ENCODE results near the gene ARHGAP29.

Gene ARHGAP29

GRCh38 chr1:94244816-94245215 is 7.4 kb upstream of the ARHGAP29 start:
- TF ChIP-seq CTCF (conservative IDR thresholded peaks at IDR 0.05; ENCODE audit: low read depth, low read length) = no peak
- no peak for DNase-seq (ENCODE audit: low read depth)
- H3K4me3 ChIP-seq (ENCODE audit: low read length) = no peak overlapping the region

- H3K4me3 ChIP-seq (ENCODE audit: low read length) = no peak overlapping the region
- DNase-seq (ENCODE audit: low read depth) = no peak
- no peak for TF ChIP-seq CTCF (conservative IDR thresholded peaks at IDR 0.05; ENCODE audit: low read depth, low read length)
Measured at GRCh38 chr1:94243665-94244064, 6.3 kb upstream of the ARHGAP29 start.

- peak; percentile 67 for TF ChIP-seq CTCF (conservative IDR thresholded peaks at IDR 0.05; ENCODE audit: low read depth, low read length)
- DNase-seq (ENCODE audit: low read depth) = no peak
- H3K4me3 ChIP-seq (ENCODE audit: low read length) = no peak overlapping the region
Measured at GRCh38 chr1:94240822-94241221, 3.4 kb upstream of the ARHGAP29 start.

- H3K4me3 ChIP-seq (ENCODE audit: low read length) = no peak overlapping the region
- TF ChIP-seq CTCF (conservative IDR thresholded peaks at IDR 0.05; ENCODE audit: low read depth, low read length) = no peak
- no peak for DNase-seq (ENCODE audit: low read depth)
Measured at GRCh38 chr1:94239796-94240195, 2.4 kb upstream of the ARHGAP29 start.

- TF ChIP-seq CTCF (conservative IDR thresholded peaks at IDR 0.05; ENCODE audit: low read depth, low read length) = no peak
- H3K4me3 ChIP-seq (ENCODE audit: low read length) = no peak overlapping the region
- DNase-seq (ENCODE audit: low read depth) = no peak
Measured at GRCh38 chr1:94239051-94239450, 1.7 kb upstream of the ARHGAP29 start.

- peak; percentile 27 for TF ChIP-seq CTCF (conservative IDR thresholded peaks at IDR 0.05; ENCODE audit: low read depth, low read length)
- peak overlapping the region; percentile 81 for H3K4me3 ChIP-seq (ENCODE audit: low read length)
- no peak for DNase-seq (ENCODE audit: low read depth)
Measured at GRCh38 chr1:94236630-94237290, 624 bp downstream of the ARHGAP29 start.

- no peak for TF ChIP-seq CTCF (conservative IDR thresholded peaks at IDR 0.05; ENCODE audit: low read depth, low read length)
- H3K4me3 ChIP-seq (ENCODE audit: low read length) = peak overlapping the region; percentile 81
Measured at GRCh38 chr1:94236013-94236491, 1.3 kb downstream of the ARHGAP29 start.

More at GRCh38 chr1:94236013-94236491, 1.3 kb downstream of the ARHGAP29 start:
- no peak for DNase-seq (ENCODE audit: low read depth)
